Skeletal muscle tissue (tissue), 4 donors: ENCODE measurements around the gene CRYZ. TPM values are rescaled to one million over a fixed set of nuclear protein-coding genes. Genes with fewer than 3 reads are reported as not detected.

ENCODE experiments used
- H3K27ac ChIP-seq: one replicate; pipeline ENCODE4 v1.7.0; 2013; ENCODE audit warnings: mild to moderate bottlenecking, low read depth, low read length, inconsistent platforms
- H3K27me3 ChIP-seq, 3 donors: one replicate each; pipeline ENCODE4 v1.7.0; 2013; ENCODE audit warnings: low read length in 3 of 3; ENCODE audit not compliant: control insufficient read depth in 3 of 3, insufficient read depth in 3 of 3
- H3K36me3 ChIP-seq, 3 donors: one replicate each; pipeline ENCODE4 v1.7.0; 2013; ENCODE audit warnings: low read length in 3 of 3; ENCODE audit not compliant: control insufficient read depth in 3 of 3, insufficient read depth in 3 of 3
- H3K4me1 ChIP-seq, 3 donors: one replicate each; pipeline ENCODE4 v1.7.0; 2013; ENCODE audit warnings: low read length in 3 of 3, mild to moderate bottlenecking in 3 of 3; ENCODE audit not compliant: control insufficient read depth in 3 of 3, insufficient read depth in 3 of 3
- H3K4me3 ChIP-seq, 3 donors: one replicate each; pipeline ENCODE4 v1.7.0; 2013; ENCODE audit warnings: low read length in 3 of 3
- H3K9ac ChIP-seq, 3 donors: one replicate each; pipeline ENCODE4 v1.7.0; 2013; ENCODE audit warnings: low read length in 3 of 3, mild to moderate bottlenecking in 3 of 3, moderate library complexity in 2 of 3, low read depth in 1 of 3
- H3K9me3 ChIP-seq, 3 donors: one replicate each; pipeline ENCODE4 v1.7.0; 2013; ENCODE audit warnings: low read length in 3 of 3; ENCODE audit not compliant: control insufficient read depth in 3 of 3
- total RNA-seq: library from RNA; depleted of rRNA; stranded (reverse); fragments of >200 nt; gene quantifications from one replicate; pipeline ENCODE4 v1.2.3, GENCODE V29; 2014
- donor health status: Osteomylitis.

The CRYZ gene
- total RNA-seq, 1 donor from 2014 or later, result 21.4 TPM

GRCh38 chr1:74714429-74715235 is 18.2 kb downstream of the CRYZ start:
- H3K36me3 ChIP-seq, result peaks cover 11 to 74% (median 34%) of the 10 kb centered on the region in 3 donors
- no peaks in the 10 kb centered on the region for H3K27me3 ChIP-seq
- no peak overlapping the region for H3K4me3 ChIP-seq
- no peak overlapping the region for H3K9ac ChIP-seq
- no peaks in the 10 kb centered on the region for H3K4me1 ChIP-seq
- no peaks in the 10 kb centered on the region for H3K9me3 ChIP-seq
- H3K27ac ChIP-seq, result no peak overlapping the region

- Histone ChIP-seq H3K36me3 (peaks cover 11 to 77% (median 37%) of the 10 kb centered on the region in 3 donors), H3K9me3 (no peaks in the 10 kb centered on the region), H3K27ac (no peak overlapping the region), H3K9ac (no peak overlapping the region), H3K27me3 (no peaks in the 10 kb centered on the region), H3K4me1 (no peaks in the 10 kb centered on the region), H3K4me3 (no peak overlapping the region)
Measured at GRCh38 chr1:74713849-74714248, 19.0 kb downstream of the CRYZ start.

GRCh38 chr1:74712881-74713280 is 20.0 kb downstream of the CRYZ start:
- no peaks in the 10 kb centered on the region for H3K27me3 ChIP-seq
- H3K4me3 ChIP-seq, result no peak overlapping the region
- no peak overlapping the region for H3K27ac ChIP-seq
- H3K9ac ChIP-seq, result no peak overlapping the region
- no peaks in the 10 kb centered on the region for H3K9me3 ChIP-seq
- H3K4me1 ChIP-seq, result no peaks in the 10 kb centered on the region
- H3K36me3 ChIP-seq, result peaks cover 11 to 78% (median 32%) of the 10 kb centered on the region in 3 donors

GRCh38 chr1:74703386-74704182 is 29.3 kb downstream of the CRYZ start:
- no peak overlapping the region for H3K9ac ChIP-seq
- no peaks in the 10 kb centered on the region for H3K27me3 ChIP-seq
- no peaks in the 10 kb centered on the region for H3K4me1 ChIP-seq
- no peaks in the 10 kb centered on the region for H3K9me3 ChIP-seq
- no peak overlapping the region for H3K27ac ChIP-seq
- H3K4me3 ChIP-seq, result no peak overlapping the region
- peaks cover 5 to 28% (median 26%) of the 10 kb centered on the region in 3 donors for H3K36me3 ChIP-seq

- Histone ChIP-seq H3K27me3 (no peaks in the 10 kb centered on the region), H3K4me3 (no peak overlapping the region), H3K9me3 (no peaks in the 10 kb centered on the region), H3K4me1 (no peaks in the 10 kb centered on the region), H3K36me3 (peaks cover 2 to 9% (median 8%) of the 10 kb centered on the region in 3 donors), H3K9ac (no peak overlapping the region), H3K27ac (no peak overlapping the region)
Measured at GRCh38 chr1:74699331-74699730, 33.5 kb downstream of the CRYZ start.

- Histone ChIP-seq H3K27me3 (no peaks in the 10 kb centered on the region), H3K4me3 (no peak overlapping the region), H3K36me3 (peaks cover 0 to 4% (median 3%) of the 10 kb centered on the region in 3 donors), H3K27ac (no peak overlapping the region), H3K9me3 (no peaks in the 10 kb centered on the region), H3K9ac (no peak overlapping the region), H3K4me1 (no peaks in the 10 kb centered on the region)
Measured at GRCh38 chr1:74697832-74698231, 35.0 kb downstream of the CRYZ start.

GRCh38 chr1:74693473-74693872 is 39.4 kb downstream of the CRYZ start:
- Histone ChIP-seq H3K4me1 (no peaks in the 10 kb centered on the region), H3K27ac (no peak overlapping the region), H3K36me3 (no peaks in the 10 kb centered on the region), H3K9ac (no peak overlapping the region), H3K27me3 (no peaks in the 10 kb centered on the region), H3K4me3 (no peak overlapping the region), H3K9me3 (no peaks in the 10 kb centered on the region)

- no peaks in the 10 kb centered on the region for H3K4me1 ChIP-seq
- no peak overlapping the region for H3K9ac ChIP-seq
- no peaks in the 10 kb centered on the region for H3K27me3 ChIP-seq
- H3K4me3 ChIP-seq, result no peak overlapping the region
- no peaks in the 10 kb centered on the region for H3K36me3 ChIP-seq
- no peak overlapping the region for H3K27ac ChIP-seq
- H3K9me3 ChIP-seq, result no peaks in the 10 kb centered on the region
Measured at GRCh38 chr1:74690909-74691308, 41.9 kb downstream of the CRYZ start.

- Histone ChIP-seq H3K27me3 (no peaks in the 10 kb centered on the region), H3K4me3 (no peak overlapping the region), H3K36me3 (no peaks in the 10 kb centered on the region), H3K27ac (no peak overlapping the region), H3K4me1 (no peaks in the 10 kb centered on the region), H3K9me3 (no peaks in the 10 kb centered on the region), H3K9ac (no peak overlapping the region)
Measured at GRCh38 chr1:74690364-74690696, 42.5 kb downstream of the CRYZ start.
